ENCODE data around the gene AOAH.

DNA sequence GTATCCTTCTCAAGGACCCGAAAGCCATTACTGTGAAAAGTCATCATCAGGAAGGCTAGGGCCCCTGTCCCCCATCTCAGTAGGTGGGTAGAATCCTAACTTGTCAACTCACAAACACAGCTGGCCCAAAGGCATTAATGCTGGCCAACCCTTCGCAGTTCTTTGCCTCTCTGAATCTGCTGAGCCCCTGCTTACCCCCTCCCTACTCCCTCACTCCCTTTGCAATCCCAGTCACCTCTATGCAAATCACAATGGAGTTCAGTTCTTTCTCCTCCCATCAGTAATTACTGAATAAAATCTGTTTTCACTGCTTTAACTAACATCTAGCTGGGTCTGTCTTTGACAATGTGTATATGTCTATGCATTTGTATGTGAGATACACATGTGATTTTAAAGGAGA, 38.1 kb upstream of the AOAH start:
- TF ChIP-seq POLR2AphosphoS5 (IDR thresholded peaks at IDR 0.05) (no peak), POLR2A (IDR thresholded peaks at IDR 0.05) (no peak)
- TF ChIP-seq, protein P1, sequence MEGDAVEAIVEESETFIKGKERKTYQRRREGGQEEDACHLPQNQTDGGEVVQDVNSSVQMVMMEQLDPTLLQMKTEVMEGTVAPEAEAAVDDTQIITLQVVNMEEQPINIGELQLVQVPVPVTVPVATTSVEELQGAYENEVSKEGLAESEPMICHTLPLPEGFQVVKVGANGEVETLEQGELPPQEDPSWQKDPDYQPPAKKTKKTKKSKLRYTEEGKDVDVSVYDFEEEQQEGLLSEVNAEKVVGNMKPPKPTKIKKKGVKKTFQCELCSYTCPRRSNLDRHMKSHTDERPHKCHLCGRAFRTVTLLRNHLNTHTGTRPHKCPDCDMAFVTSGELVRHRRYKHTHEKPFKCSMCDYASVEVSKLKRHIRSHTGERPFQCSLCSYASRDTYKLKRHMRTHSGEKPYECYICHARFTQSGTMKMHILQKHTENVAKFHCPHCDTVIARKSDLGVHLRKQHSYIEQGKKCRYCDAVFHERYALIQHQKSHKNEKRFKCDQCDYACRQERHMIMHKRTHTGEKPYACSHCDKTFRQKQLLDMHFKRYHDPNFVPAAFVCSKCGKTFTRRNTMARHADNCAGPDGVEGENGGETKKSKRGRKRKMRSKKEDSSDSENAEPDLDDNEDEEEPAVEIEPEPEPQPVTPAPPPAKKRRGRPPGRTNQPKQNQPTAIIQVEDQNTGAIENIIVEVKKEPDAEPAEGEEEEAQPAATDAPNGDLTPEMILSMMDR (IDR thresholded peaks at IDR 0.05): no peak

Data from sigmoid colon (tissue), 4 donors.